Muscle layer of colon (tissue), 2 donors: ENCODE measurements around the gene PARD3B.
"Not testable (repeated sequence)": the region's sequence is repeated elsewhere in the genome, so short reads cannot be mapped to it uniquely, and the experiment has no call there.

Experiments
- H3K27ac ChIP-seq: one replicate; pipeline ENCODE4 v1.7.0; 2013; ENCODE audit warnings: low read depth, mild to moderate bottlenecking, low read length, moderate library complexity
- H3K27me3 ChIP-seq, 2 donors: one replicate each; pipeline ENCODE4 v1.7.0; 2013; ENCODE audit warnings: low read length in 2 of 2, mild to moderate bottlenecking in 2 of 2; ENCODE audit not compliant: insufficient read depth in 2 of 2, control insufficient read depth in 1 of 2
- H3K36me3 ChIP-seq: one replicate; pipeline ENCODE4 v1.7.0; 2013; ENCODE audit warnings: mild to moderate bottlenecking, low read length; ENCODE audit not compliant: insufficient read depth
- H3K4me1 ChIP-seq: one replicate; pipeline ENCODE4 v1.7.0; 2013; ENCODE audit warnings: mild to moderate bottlenecking, low read length; ENCODE audit not compliant: insufficient read depth
- H3K4me3 ChIP-seq, 2 donors: one replicate each; pipeline ENCODE4 v1.7.0; 2013; ENCODE audit warnings: low read length in 2 of 2, low read depth in 1 of 2, mild to moderate bottlenecking in 1 of 2, moderate library complexity in 1 of 2
- H3K9ac ChIP-seq: one replicate; pipeline ENCODE4 v1.7.0; 2013; ENCODE audit warnings: low read length
- H3K9me3 ChIP-seq: one replicate; pipeline ENCODE4 v1.7.0; 2013; ENCODE audit warnings: mild to moderate bottlenecking, low read length
- donor health status: abdominal sarcoma.
- donor health status: Adenocarcinoma of cecum.

The PARD3B gene

DNA sequence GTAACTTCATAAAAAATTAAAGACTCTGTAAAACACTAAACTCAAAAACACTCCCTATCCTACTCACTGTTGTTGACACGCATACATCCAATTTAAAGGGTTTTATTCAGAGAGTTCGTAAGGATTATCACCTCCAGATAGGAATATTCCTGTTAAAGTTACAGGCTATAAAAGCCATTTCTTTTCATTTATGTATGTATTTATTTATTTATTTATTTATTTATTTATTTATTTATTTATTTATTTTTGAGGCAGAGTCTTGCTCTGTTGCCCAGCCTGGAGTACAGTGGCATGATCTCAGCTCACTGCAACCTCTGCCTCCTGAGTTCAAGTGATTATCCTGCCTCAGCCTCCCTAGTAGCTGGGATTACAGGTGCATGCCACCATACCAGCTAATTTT, 948.3 kb downstream of the PARD3B start:
- not testable (repeated sequence) for H3K9ac ChIP-seq, H3K27me3 ChIP-seq, H3K27ac ChIP-seq, H3K9me3 ChIP-seq, H3K4me3 ChIP-seq, H3K36me3 ChIP-seq, H3K4me1 ChIP-seq

- H3K27me3 ChIP-seq, result no peaks in the 10 kb centered on the region
- H3K36me3 ChIP-seq, result no peaks in the 10 kb centered on the region
- no peak overlapping the region for H3K9ac ChIP-seq
- H3K4me1 ChIP-seq, result peaks cover 7% of the 10 kb centered on the region
- H3K9me3 ChIP-seq, result no peaks in the 10 kb centered on the region
- H3K27ac ChIP-seq, result no peak overlapping the region
- H3K4me3 ChIP-seq, result no peak overlapping the region
Observed at GRCh38 chr2:205494537-205495235, 949.4 kb downstream of the PARD3B start.

DNA sequence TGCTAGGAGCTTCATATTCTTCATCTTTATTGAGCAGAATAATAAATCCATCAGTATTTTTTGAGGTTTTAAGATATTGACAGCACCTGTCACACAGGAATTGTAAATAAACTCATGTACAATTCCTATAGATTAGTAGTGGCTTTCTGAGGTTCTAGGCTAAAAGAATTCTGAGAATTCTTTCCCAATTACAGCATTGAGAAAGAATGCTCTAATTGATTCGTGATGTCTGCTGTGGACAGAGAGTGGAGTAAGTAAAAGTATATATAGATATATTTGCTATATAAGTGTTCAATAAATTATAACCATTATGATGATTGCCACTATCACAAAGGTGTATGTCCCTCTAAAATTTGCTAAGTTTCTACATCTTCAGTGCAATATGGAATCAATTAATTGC, 950.5 kb downstream of the PARD3B start:
- Histone ChIP-seq H3K27me3 (no peaks in the 10 kb centered on the region), H3K4me3 (no peak overlapping the region), H3K9me3 (no peaks in the 10 kb centered on the region), H3K27ac (no peak overlapping the region), H3K4me1 (peaks cover 7% of the 10 kb centered on the region), H3K9ac (no peak overlapping the region), H3K36me3 (no peaks in the 10 kb centered on the region)

GRCh38 chr2:205496370-205496769, 951.1 kb downstream of the PARD3B start:
- Histone ChIP-seq H3K9ac (no peak overlapping the region), H3K36me3 (no peaks in the 10 kb centered on the region), H3K27me3 (no peaks in the 10 kb centered on the region), H3K4me3 (no peak overlapping the region), H3K27ac (no peak overlapping the region), H3K9me3 (no peaks in the 10 kb centered on the region), H3K4me1 (peaks cover 7% of the 10 kb centered on the region)

GRCh38 chr2:205496772-205497171, 951.5 kb downstream of the PARD3B start:
- Histone ChIP-seq H3K36me3 (no peaks in the 10 kb centered on the region), H3K27ac (no peak overlapping the region), H3K4me1 (peaks cover 7% of the 10 kb centered on the region), H3K9me3 (no peaks in the 10 kb centered on the region), H3K4me3 (no peak overlapping the region), H3K9ac (no peak overlapping the region), H3K27me3 (no peaks in the 10 kb centered on the region)

DNA sequence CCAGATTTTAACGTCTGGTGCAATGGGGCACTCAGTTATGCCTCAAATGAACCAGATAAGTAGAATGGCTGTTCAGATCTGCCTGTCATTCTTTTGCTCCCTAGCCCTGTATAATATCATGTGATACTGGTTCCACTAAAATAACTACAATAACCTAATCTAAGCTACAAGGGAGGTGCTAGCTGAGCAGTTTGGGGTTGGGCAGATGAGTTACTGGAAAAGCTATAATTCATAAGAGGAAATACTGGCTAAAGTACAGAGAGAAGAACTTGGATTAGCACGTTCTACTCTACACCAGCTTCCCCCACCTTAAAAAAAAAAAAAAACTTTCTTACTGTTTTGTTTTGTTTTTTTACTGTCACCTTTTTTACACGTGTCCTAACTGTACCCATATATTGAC, 953.7 kb downstream of the PARD3B start:
- Histone ChIP-seq H3K4me3 (no peak overlapping the region), H3K27ac (no peak overlapping the region), H3K4me1 (peaks cover 7% of the 10 kb centered on the region), H3K36me3 (no peaks in the 10 kb centered on the region), H3K27me3 (no peaks in the 10 kb centered on the region), H3K9ac (no peak overlapping the region), H3K9me3 (no peaks in the 10 kb centered on the region)

DNA sequence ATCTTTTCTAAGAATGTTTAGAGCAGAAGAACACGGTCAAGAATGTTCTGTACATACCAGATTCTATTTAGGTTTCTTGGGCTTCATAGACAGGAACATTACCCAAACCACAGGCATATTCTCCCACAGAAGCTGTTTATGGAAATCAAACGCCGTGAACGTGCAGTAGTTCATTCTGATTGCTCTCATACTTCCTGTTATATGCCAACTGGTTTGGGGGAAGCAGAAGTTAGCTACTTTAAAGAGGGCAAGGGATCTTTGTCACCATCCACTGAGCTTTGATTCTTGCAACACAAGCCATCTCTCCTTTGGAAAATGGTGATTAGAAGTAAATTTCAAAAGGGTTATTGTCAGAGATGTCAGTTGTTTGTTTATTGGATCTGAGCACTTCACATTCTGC, 954.8 kb downstream of the PARD3B start:
- Histone ChIP-seq H3K9ac (no peak overlapping the region), H3K4me3 (no peak overlapping the region), H3K36me3 (no peaks in the 10 kb centered on the region), H3K9me3 (no peaks in the 10 kb centered on the region), H3K4me1 (peaks cover 7% of the 10 kb centered on the region), H3K27me3 (no peaks in the 10 kb centered on the region), H3K27ac (no peak overlapping the region)

DNA sequence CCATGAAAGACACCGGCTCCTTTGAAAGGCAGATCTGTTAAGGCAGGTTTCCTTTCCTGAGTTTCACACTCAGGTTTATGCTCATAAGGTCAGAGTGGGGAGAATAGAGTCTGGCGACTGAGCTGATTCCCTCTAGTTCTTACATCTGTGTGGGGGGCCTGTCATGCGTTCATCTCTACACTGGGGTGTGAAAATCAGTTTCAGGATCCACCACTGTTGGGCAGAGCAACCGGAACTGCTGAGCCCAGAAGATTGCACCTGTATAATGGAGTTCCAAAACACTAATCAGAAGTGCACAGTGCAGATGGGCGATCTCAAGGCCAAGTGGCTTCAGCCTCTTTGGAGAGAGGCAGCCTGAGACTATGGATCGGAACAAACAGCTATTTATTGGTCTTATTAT, 955.7 kb downstream of the PARD3B start:
- Histone ChIP-seq H3K4me3 (no peak overlapping the region), H3K9ac (no peak overlapping the region), H3K27me3 (no peaks in the 10 kb centered on the region), H3K36me3 (no peaks in the 10 kb centered on the region), H3K4me1 (peaks cover 7% of the 10 kb centered on the region), H3K27ac (no peak overlapping the region), H3K9me3 (no peaks in the 10 kb centered on the region)

DNA sequence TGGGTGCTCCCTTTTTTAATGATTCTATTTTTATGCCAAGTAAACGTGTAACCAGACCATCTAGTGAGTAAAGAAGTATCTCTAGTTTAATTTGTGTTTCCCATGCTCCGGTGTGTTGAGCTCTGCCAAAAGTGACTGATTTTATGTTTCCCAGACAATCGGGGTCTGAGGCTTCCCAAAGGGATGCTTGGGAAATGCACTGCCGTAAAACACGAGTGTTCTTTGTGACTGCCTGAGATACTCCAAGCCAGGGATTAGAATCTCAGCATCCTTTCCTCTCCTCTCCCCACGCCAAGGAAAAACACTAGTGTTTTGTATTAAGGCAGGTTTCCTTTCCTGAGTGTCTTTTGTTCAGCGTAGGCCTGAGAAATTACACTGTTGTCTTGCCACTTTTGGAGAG, 956.6 kb downstream of the PARD3B start:
- Histone ChIP-seq H3K4me1 (peaks cover 7% of the 10 kb centered on the region), H3K27ac (no peak overlapping the region), H3K4me3 (no peak overlapping the region), H3K9me3 (no peaks in the 10 kb centered on the region), H3K36me3 (no peaks in the 10 kb centered on the region), H3K9ac (no peak overlapping the region), H3K27me3 (no peaks in the 10 kb centered on the region)

DNA sequence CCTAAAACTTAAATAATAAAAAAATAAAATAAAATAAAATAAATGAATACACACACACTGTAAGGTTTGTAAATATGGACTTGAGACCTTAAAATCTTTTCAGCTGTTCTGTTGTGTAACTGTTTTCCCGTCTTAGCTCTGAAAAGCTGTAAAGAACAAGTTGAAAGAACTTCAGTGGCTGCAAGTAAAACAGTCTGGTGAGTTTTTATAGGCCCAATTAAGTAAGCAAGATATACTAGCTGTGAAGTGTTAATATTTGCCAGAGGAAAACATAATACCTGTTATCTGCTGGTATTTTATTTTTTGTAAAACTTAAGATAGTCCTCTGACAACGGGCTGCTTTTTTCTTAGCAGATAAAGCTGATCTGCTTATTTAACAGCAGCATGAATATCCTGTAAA, 960.1 kb downstream of the PARD3B start:
- Histone ChIP-seq H3K36me3 (no peaks in the 10 kb centered on the region), H3K27ac (no peak overlapping the region)

DNA sequence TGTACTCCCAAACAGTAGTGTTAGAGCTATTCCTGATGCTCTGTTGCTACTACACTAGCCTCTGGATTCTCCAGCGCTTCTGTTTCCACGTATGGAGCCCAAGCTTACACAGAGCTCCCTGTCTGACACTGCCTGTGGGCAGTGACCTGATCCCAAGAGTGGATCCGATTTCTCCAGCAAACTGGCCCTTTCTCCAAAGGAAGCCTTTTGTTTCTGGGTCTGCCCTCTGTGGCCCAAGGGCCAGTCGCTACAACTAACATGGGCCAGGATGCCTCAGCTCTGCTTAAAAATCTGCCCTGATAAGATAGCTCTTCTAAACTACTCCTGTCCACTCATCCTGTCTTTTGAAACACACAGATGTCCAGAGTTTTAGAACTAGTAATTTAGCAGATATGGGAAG, 964.4 kb downstream of the PARD3B start:
- H3K27ac ChIP-seq, result no peak overlapping the region
- no peak overlapping the region for H3K9ac ChIP-seq
- H3K9me3 ChIP-seq, result no peaks in the 10 kb centered on the region

More for the DNA sequence above, 960.1 kb downstream of the PARD3B start:
- H3K9me3 ChIP-seq, result no peaks in the 10 kb centered on the region
- H3K4me3 ChIP-seq, result no peak overlapping the region
- no peaks in the 10 kb centered on the region for H3K4me1 ChIP-seq
- no peak overlapping the region for H3K9ac ChIP-seq
- H3K27me3 ChIP-seq, result no peaks in the 10 kb centered on the region

GRCh38 chr2:205510345-205510744, 965.1 kb downstream of the PARD3B start:
- no peaks in the 10 kb centered on the region for H3K9me3 ChIP-seq
- no peaks in the 10 kb centered on the region for H3K4me1 ChIP-seq
- H3K9ac ChIP-seq, result no peak overlapping the region
- no peak overlapping the region for H3K4me3 ChIP-seq
- H3K27ac ChIP-seq, result no peak overlapping the region
- H3K36me3 ChIP-seq, result no peaks in the 10 kb centered on the region
- no peaks in the 10 kb centered on the region for H3K27me3 ChIP-seq

More for the DNA sequence above, 964.4 kb downstream of the PARD3B start:
- Histone ChIP-seq H3K36me3 (no peaks in the 10 kb centered on the region), H3K4me1 (no peaks in the 10 kb centered on the region), H3K4me3 (no peak overlapping the region), H3K27me3 (no peaks in the 10 kb centered on the region)
